Esophagus muscularis mucosa (tissue), 4 donors: ENCODE results near the gene COG5. TPM values are rescaled to one million over a fixed set of nuclear protein-coding genes. Genes with fewer than 3 reads are reported as not detected.

Experiments
- DNase-seq: peaks from one replicate; pipeline ENCODE4 v3.0.0-alpha.2; 2017; ENCODE audit errors: extremely low spot score
- H3K27ac ChIP-seq, 4 donors: fragments of 200-600 bp; sonication (generic); replicated peaks in 1 of 4; 1 replicate in 3 of 4; 2 replicates in 1 of 4; pipeline ENCODE4 v1.5.1; 2016 to 2019; ENCODE audit warnings: mild to moderate bottlenecking in 1 of 4
- H3K27me3 ChIP-seq, 4 donors: fragments of 200-600 bp; sonication (generic); one replicate each; pipeline versions ENCODE4 v1.5.1 to v1.6.0; 2016 to 2019
- H3K36me3 ChIP-seq, 4 donors: fragments of 200-600 bp; sonication (generic); one replicate each; pipeline ENCODE4 v1.5.1; 2016 to 2019
- H3K4me1 ChIP-seq, 4 donors: fragments of 200-600 bp; sonication (generic); one replicate each; pipeline ENCODE4 v1.5.1; 2016 to 2019
- H3K4me3 ChIP-seq, 4 donors: fragments of 200-600 bp; sonication (generic); 1 replicate in 2 of 4; 2 replicates in 2 of 4; pipeline ENCODE4 v1.5.1; 2016 to 2019; ENCODE audit warnings: mild to moderate bottlenecking in 4 of 4, moderate library complexity in 1 of 4
- H3K9me3 ChIP-seq, 4 donors: fragments of 200-600 bp; sonication (generic); 1 replicate in 3 of 4; 2 replicates in 1 of 4; pipeline ENCODE4 v1.5.1; 2016 to 2019
- EP300 ChIP-seq: sonication (generic); formaldehyde crosslinking; IDR thresholded peaks from one replicate; pipeline ENCODE4 v1.6.1; 2017; ENCODE audit warnings: antibody characterized with exemption
- POLR2A ChIP-seq: fragments of 450-650 bp; IDR thresholded peaks from one replicate; pipeline ENCODE4 v1.6.1; 2017; ENCODE audit warnings: antibody characterized with exemption, moderate library complexity, mild to moderate bottlenecking, low read depth
- POLR2AphosphoS5 ChIP-seq, 2 donors: sonication (generic); formaldehyde crosslinking; IDR thresholded peaks; one replicate each; pipeline ENCODE4 v1.6.1; 2017; ENCODE audit warnings: antibody characterized with exemption in 2 of 2
- WGBS: methylation state at CpG from one replicate; pipeline ENCODE4 v1.1.5; 2018; 5-methylcytosine and 5-hydroxymethylcytosine counted together
- intact Hi-C: fragments of 100-400 bp; cut with DNase I; formaldehyde crosslinking; loops from one replicate; pipeline ENCODE4 v1.15.1; 2023
- total RNA-seq, 4 donors: library from RNA; depleted of rRNA; stranded (reverse); fragments of >200 nt; gene quantifications; one replicate each; pipeline versions ENCODE4 v1.1.0 to v1.2.1, GENCODE V29; 2016
- TF ChIP-seq, protein P1 (sequence below), 3 experiments: fragments of 200-600 bp in 2 of 3; fragments of 450-650 bp in 1 of 3; sonication (generic) in 2 of 3; IDR thresholded peaks; one replicate each; pipeline ENCODE4 v1.5.1; 2017 to 2019; ENCODE audit warnings: antibody characterized with exemption in 3 of 3, mild to moderate bottlenecking in 2 of 3, moderate library complexity in 1 of 3

COG5 gene
- total RNA-seq, 4 donors from 2014 or later: 20.3 to 33.4 (median 24.9) TPM

DNA sequence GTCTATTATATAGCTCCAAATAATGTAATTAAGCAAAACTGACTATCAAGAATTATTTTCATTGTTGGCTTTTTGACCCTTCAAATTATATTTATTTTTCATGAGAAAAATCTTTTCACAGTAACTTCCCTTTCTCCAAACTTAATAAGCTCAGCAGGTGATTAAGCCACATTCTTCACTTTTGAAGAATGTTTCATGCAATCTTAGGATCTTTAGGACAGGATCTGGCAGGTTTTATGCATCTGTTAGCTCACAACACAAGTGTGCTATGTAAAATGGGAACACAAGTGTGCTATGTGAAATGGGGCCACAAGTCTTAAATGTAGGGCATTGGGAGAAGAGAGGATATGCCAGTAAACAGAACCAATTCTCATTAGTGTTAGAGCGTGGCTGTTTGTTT is 42.6 kb upstream of the COG5 start:
- Histone ChIP-seq H3K27me3 (no peaks in the 10 kb centered on the region), H3K9me3 (no peaks in the 10 kb centered on the region), H3K27ac (no peak overlapping the region), H3K36me3 (peaks cover 5 to 40% (median 22%) of the 10 kb centered on the region in 4 donors), H3K4me1 (peaks cover 9 to 13% (median 11%) of the 10 kb centered on the region in 4 donors), H3K4me3 (no peak overlapping the region)
- WGBS: 97% methylated on average over 1 of the region's 1 CpG
- intact Hi-C loops: no loop called here
- DNase-seq: no peak
- no peak for TF ChIP-seq POLR2AphosphoS5 (IDR thresholded peaks at IDR 0.05)
- TF ChIP-seq POLR2A: no peak
- no peak for TF ChIP-seq EP300
- TF ChIP-seq, protein P1, sequence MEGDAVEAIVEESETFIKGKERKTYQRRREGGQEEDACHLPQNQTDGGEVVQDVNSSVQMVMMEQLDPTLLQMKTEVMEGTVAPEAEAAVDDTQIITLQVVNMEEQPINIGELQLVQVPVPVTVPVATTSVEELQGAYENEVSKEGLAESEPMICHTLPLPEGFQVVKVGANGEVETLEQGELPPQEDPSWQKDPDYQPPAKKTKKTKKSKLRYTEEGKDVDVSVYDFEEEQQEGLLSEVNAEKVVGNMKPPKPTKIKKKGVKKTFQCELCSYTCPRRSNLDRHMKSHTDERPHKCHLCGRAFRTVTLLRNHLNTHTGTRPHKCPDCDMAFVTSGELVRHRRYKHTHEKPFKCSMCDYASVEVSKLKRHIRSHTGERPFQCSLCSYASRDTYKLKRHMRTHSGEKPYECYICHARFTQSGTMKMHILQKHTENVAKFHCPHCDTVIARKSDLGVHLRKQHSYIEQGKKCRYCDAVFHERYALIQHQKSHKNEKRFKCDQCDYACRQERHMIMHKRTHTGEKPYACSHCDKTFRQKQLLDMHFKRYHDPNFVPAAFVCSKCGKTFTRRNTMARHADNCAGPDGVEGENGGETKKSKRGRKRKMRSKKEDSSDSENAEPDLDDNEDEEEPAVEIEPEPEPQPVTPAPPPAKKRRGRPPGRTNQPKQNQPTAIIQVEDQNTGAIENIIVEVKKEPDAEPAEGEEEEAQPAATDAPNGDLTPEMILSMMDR (IDR thresholded peaks at IDR 0.05): no peak

DNA sequence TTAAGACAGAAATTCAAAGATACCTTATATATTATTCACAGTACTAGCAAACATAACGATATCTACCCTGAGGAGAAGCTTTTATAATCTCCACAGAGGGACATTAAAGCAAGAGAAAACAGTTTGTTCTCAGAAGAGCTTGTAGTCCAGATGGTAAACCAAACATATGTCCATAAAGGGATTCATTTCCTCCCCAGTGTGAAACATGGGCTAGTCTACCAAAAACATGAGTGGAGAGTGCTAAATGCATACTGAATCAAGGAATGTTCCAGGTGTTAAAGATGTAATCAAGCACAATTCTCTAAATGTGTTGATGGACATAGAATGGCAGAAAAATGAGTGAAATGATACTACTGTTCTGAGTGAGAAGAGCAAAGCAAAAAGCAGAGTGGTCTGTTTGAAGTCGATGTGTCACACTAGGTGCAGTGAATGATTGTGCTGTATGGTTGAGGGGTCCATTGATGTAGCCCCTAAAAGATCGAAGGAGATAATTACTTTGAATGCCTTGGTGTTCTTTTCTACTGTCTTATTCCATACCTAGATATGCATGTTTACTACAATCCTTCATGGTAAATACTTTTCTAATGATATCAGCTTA is 41.6 kb upstream of the COG5 start:
- Histone ChIP-seq H3K4me3 (no peak overlapping the region), H3K27me3 (no peaks in the 10 kb centered on the region), H3K36me3 (peaks cover 11 to 50% (median 30%) of the 10 kb centered on the region in 4 donors), H3K9me3 (no peaks in the 10 kb centered on the region), H3K4me1 (peaks cover 7 to 11% (median 9%) of the 10 kb centered on the region in 4 donors), H3K27ac (no peak overlapping the region)
- DNase-seq: no peak
- TF ChIP-seq, protein P1 (IDR thresholded peaks at IDR 0.05): no peak
- TF ChIP-seq EP300 (no peak), POLR2A (no peak)
- intact Hi-C loops: no loop called here
- WGBS: 96% methylated on average over 3 of the region's 3 CpGs

DNA sequence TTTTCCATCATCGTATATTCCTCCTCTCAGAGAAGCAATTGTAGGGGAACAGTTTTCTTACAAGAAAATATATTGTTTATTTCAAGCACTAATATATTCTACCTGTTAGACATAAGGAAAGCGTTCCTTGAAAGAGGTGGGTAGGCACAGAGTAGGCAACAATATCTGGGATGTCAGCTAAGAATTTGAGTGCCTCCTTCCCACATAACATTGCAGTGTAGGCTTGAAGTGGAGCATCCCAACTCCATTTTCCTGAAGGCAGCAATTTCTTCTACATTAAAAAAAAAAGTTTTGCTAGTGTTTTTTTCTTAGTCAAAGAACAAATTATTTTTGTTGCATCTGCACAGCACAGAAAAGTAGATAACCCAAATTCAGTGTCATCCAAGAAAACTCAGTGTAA is 37.1 kb upstream of the COG5 start:
- TF ChIP-seq EP300 (no peak), POLR2AphosphoS5 (IDR thresholded peaks at IDR 0.05) (no peak), POLR2A (no peak)
- TF ChIP-seq, protein P1 (IDR thresholded peaks at IDR 0.05): no peak
- 83% methylated on average over 2 of the region's 2 CpGs for WGBS
- Histone ChIP-seq H3K27me3 (no peaks in the 10 kb centered on the region), H3K9me3 (no peaks in the 10 kb centered on the region), H3K36me3 (peaks cover 11 to 62% (median 35%) of the 10 kb centered on the region in 4 donors), H3K4me1 (peaks cover 2 to 12% (median 4%) of the 10 kb centered on the region in 4 donors), H3K27ac (no peak overlapping the region), H3K4me3 (no peak overlapping the region)
- intact Hi-C loops: no loop called here
- no peak for DNase-seq

DNA sequence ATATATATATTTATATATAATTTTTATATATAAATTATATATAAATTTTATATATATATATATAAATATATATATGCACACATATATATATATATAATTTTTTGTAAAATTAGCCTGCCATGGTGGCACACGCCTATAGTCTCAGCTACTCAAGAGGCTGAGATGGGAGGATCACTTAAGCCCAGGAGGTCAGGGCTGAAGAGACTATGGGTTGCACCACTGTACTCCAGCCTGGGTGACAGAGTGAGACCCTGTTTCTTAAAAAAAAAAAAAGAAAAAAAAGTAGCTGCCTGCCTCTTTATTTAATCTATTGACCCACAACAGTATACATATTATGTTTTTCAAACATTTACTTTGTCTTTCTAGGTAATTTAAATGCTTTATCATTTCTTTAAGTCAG is 35.5 kb upstream of the COG5 start:
- intact Hi-C loops: no loop called here
- 95% methylated on average over 1 of the region's 1 CpG for WGBS
- no peak overlapping the region for H3K4me3 ChIP-seq
- TF ChIP-seq, protein P1 (IDR thresholded peaks at IDR 0.05): no peak
- TF ChIP-seq POLR2A: no peak
- no peak for TF ChIP-seq POLR2AphosphoS5 (IDR thresholded peaks at IDR 0.05)
- no peak for TF ChIP-seq EP300
- DNase-seq: no peak
- H3K9me3 ChIP-seq: no peaks in the 10 kb centered on the region
- H3K27ac ChIP-seq: no peak overlapping the region
- no peaks in the 10 kb centered on the region for H3K27me3 ChIP-seq
- peaks cover 11 to 65% (median 43%) of the 10 kb centered on the region in 4 donors for H3K36me3 ChIP-seq
- peaks cover 17 to 20% (median 19%) of the 10 kb centered on the region in 4 donors for H3K4me1 ChIP-seq

DNA sequence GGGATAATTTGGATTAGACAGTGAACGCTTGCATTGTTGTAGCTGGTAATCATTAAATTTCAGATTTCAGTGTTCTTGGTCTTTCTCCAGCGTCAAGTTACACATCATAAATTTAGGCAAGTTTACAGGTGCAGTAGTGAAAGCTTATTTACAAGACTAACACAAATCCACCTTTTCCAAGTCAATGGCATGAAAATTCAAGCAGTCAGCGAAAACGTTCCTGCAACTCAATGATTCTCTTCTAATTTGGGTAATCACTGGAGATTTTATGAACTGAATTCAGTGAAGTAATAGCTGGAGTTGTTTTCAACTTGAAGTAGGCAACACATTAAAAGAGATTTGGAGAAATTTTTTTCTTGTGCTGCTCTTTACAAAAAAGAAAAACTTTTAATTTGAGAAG is 34.2 kb upstream of the COG5 start:
- TF ChIP-seq EP300: no peak
- TF ChIP-seq POLR2A: no peak
- TF ChIP-seq, protein P1 (IDR thresholded peaks at IDR 0.05): no peak
- intact Hi-C loops: no loop called here
- WGBS: 85% methylated on average over 4 of the region's 4 CpGs
- no peaks in the 10 kb centered on the region for H3K9me3 ChIP-seq
- peaks cover 17 to 20% (median 19%) of the 10 kb centered on the region in 4 donors for H3K4me1 ChIP-seq
- H3K27ac ChIP-seq: no peak overlapping the region
- H3K36me3 ChIP-seq: peaks cover 6 to 57% (median 37%) of the 10 kb centered on the region in 4 donors
- H3K4me3 ChIP-seq: no peak overlapping the region
- no peaks in the 10 kb centered on the region for H3K27me3 ChIP-seq
- DNase-seq: no peak
